KOPT-K1 (cell line): Measurements from ENCODE around the gene TSNAXIP1.
A peak's percentile ranks its signal among the peaks of the same experiment; 100 is the strongest.
"Not testable (repeated sequence)": the region's sequence is repeated elsewhere in the genome, so short reads cannot be mapped to it uniquely, and the experiment has no call there.

Experiments used
- H3K27ac ChIP-seq: fragments of 200-600 bp; sonication (generic); 2 replicates; pipeline ENCODE4 v1.5.1; 2016; ENCODE audit warnings: antibody characterized with exemption, mild to moderate bottlenecking, low read depth, low read length; ENCODE audit not compliant: poor library complexity, severe bottlenecking
- H3K36me3 ChIP-seq: fragments of 200-600 bp; sonication (generic); 2 replicates; pipeline ENCODE4 v1.5.1; 2017; ENCODE audit warnings: antibody characterized with exemption, mild to moderate bottlenecking, low read length, moderate library complexity; ENCODE audit not compliant: insufficient read depth
- H3K9me3 ChIP-seq: fragments of 200-600 bp; sonication (generic); 2 replicates; pipeline ENCODE4 v1.5.1; 2017; ENCODE audit warnings: antibody characterized with exemption, low read length, mild to moderate bottlenecking; ENCODE audit not compliant: insufficient read depth, poor library complexity, severe bottlenecking

The TSNAXIP1 gene

GRCh38 chr16:67856927-67857546, 50.3 kb downstream of the TSNAXIP1 start:
- Histone ChIP-seq H3K36me3 (peaks cover 48% of the 10 kb centered on the region), H3K9me3 (no peaks in the 10 kb centered on the region), H3K27ac (no peak overlapping the region)

GRCh38 chr16:67857547-67858233, 51.0 kb downstream of the TSNAXIP1 start:
- H3K27ac ChIP-seq, result no peak overlapping the region
- peaks cover 53% of the 10 kb centered on the region for H3K36me3 ChIP-seq
- no peaks in the 10 kb centered on the region for H3K9me3 ChIP-seq

- H3K9me3 ChIP-seq, result no peaks in the 10 kb centered on the region
- H3K36me3 ChIP-seq, result peaks cover 59% of the 10 kb centered on the region
- H3K27ac ChIP-seq, result no peak overlapping the region
Observed at GRCh38 chr16:67858500-67858899, 51.8 kb downstream of the TSNAXIP1 start.

DNA sequence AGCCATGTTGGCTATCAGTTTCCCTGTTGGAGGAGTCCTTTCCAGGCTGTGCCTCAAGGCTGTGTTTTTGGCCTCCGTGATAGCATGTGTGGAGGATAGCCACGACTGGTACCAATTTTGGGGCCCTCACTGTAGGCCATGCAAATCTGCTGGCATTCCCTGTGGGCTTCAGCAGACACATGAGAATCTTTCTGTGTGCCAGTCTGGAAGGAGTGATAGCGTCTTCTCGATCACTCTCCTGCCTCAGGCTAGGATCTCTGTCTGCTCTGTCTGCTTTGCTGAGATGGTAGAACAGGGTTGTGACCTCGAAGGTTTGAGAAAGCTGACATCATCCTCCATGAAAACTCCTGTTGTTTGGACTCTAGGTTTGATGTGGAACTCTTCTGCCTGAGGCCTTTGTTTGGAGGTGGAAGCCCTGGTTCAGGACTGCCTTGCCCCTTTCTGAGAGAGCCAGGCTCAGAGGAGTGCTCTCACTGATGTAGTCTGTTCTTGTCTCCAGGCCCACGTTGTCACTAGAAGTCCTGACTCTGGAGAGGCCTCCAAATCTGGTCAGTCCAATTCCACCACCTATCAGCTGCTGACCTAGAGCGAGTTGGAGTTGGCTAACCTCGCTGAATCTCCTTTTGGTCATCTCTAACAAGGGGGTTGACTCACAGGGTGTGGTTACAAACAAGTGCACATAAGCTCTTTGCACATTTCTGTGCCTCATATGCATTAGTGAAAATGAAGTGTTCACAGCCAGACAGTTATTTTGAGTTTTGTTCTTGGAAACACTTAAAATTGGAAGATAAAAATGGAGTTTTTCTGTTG, 54.1 kb downstream of the TSNAXIP1 start:
- no peak overlapping the region for H3K27ac ChIP-seq
- H3K9me3 ChIP-seq, result no peaks in the 10 kb centered on the region
- H3K36me3 ChIP-seq, result peaks cover 76% of the 10 kb centered on the region

GRCh38 chr16:67861877-67862276, 55.2 kb downstream of the TSNAXIP1 start:
- no peaks in the 10 kb centered on the region for H3K9me3 ChIP-seq
- H3K27ac ChIP-seq, result no peak overlapping the region
- peaks cover 84% of the 10 kb centered on the region for H3K36me3 ChIP-seq

GRCh38 chr16:67862623-67863583, 56.2 kb downstream of the TSNAXIP1 start:
- H3K36me3 ChIP-seq, result peaks cover 87% of the 10 kb centered on the region
- H3K9me3 ChIP-seq, result no peaks in the 10 kb centered on the region
- H3K27ac ChIP-seq, result no peak overlapping the region

DNA sequence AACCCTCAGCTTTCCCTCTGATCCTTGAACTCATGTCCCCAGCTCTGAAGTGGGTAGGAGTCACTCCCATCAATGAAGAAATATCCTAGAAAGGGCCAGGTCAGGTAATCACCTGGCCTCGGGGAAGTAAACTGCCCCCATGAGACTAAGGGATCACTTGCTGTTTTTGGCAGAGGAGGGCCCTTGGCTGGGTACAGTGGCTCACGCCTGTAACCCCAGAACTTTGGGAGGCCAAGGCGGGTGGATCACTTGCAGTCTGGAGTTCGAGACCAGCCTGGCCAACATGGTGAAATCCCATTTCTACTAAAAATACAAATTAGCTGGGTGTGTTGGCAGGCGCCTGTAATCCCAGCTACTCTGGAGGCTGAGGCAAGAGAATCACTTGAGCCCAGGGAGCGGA, 57.4 kb downstream of the TSNAXIP1 start:
- not testable (repeated sequence) for H3K27ac ChIP-seq, H3K9me3 ChIP-seq
- H3K36me3 ChIP-seq, result peaks cover 90% of the 10 kb centered on the region

DNA sequence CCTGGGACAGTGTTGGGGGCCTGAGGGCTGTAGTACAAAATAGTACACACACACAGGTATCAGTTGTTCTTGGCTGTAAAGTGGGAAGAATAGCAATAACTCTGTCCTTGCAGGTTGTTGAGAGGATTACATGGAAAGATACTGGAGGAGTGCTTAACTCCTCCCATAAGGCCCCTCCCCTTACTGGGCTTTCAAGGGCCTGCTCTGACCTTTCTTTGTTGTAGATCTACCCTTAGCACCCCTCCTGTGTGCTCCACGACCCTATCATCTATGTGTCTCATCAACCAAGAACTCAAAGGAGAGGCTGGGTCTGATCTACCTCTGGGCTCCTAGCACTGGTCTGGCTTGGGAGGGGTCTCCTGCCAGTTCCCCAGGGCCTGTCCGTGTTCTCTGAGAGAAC, 57.9 kb downstream of the TSNAXIP1 start:
- Histone ChIP-seq H3K9me3 (no peaks in the 10 kb centered on the region), H3K27ac (no peak overlapping the region), H3K36me3 (peaks cover 96% of the 10 kb centered on the region)

GRCh38 chr16:67865318-67865717, 58.6 kb downstream of the TSNAXIP1 start:
- H3K27ac ChIP-seq, result no peak overlapping the region
- no peaks in the 10 kb centered on the region for H3K9me3 ChIP-seq
- H3K36me3 ChIP-seq, result peaks cover 99% of the 10 kb centered on the region

DNA sequence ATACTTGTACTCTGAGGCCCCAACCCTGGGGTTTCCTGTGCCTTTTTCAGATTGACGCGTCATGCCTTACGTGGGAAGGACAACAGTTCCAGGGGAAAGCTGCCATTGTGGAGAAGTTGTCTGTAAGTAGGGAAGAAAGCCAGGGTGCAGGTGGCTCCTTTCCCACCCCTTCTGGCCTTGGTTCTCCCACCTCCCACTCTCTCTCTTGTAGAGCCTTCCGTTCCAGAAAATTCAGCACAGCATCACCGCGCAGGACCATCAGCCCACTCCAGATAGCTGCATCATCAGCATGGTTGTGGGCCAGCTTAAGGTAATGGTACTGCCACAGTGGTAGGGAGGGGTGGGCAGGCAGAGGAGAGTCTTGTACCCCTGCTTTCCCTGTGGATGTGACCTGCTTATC, 61.6 kb downstream of the TSNAXIP1 start:
- peaks cover 88% of the 10 kb centered on the region for H3K36me3 ChIP-seq
- H3K9me3 ChIP-seq, result no peaks in the 10 kb centered on the region
- no peak overlapping the region for H3K27ac ChIP-seq

DNA sequence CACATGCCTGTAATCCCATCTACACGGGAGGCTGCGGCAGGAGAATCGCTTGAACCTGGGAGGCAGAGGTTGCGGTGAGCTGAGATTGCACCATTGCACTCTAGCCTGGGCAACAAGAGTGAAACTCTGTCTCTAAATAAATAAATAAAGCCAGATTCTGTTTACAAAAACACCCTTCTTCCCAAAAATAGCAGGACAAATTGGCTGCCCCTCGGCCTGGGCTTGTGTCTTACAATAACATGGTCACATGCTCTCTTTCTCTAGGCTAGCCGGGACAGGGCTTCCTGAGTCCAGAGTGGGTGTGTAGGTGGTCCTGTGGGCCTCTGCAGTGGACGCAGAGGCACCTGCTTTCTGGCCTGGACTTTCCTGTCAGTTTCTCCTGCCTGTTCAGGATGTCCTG, 63.0 kb downstream of the TSNAXIP1 start:
- Histone ChIP-seq H3K36me3 (peaks cover 74% of the 10 kb centered on the region), H3K27ac (no peak overlapping the region)

GRCh38 chr16:67871256-67871655, 64.6 kb downstream of the TSNAXIP1 start:
- Histone ChIP-seq H3K9me3 (no peaks in the 10 kb centered on the region), H3K36me3 (peaks cover 72% of the 10 kb centered on the region), H3K27ac (no peak overlapping the region)

More for the DNA sequence above, 63.0 kb downstream of the TSNAXIP1 start:
- no peaks in the 10 kb centered on the region for H3K9me3 ChIP-seq

GRCh38 chr16:67872131-67872630, 65.5 kb downstream of the TSNAXIP1 start:
- Histone ChIP-seq H3K27ac (peak overlapping the region; percentile 85), H3K9me3 (no peaks in the 10 kb centered on the region), H3K36me3 (peaks cover 72% of the 10 kb centered on the region)

- Histone ChIP-seq H3K9me3 (no peaks in the 10 kb centered on the region), H3K27ac (peak within 1 kb of the TSS; percentile 85), H3K36me3 (peaks cover 72% of the 10 kb centered on the region)
Observed at GRCh38 chr16:67872631-67873434, 66.1 kb downstream of the TSNAXIP1 start, which contains the start of gene EDC4. Gene EDC4, plus strand, starts transcription at chr16:67873052. Its CDS starts 210 bp downstream, at chr16:67873262.
